DND-41 (cell line): ENCODE measurements around the gene KCNQ5.

ENCODE experiments used
- ATAC-seq: fragments of 200-7000 bp; cut with Tn5 transposase; 3 replicates; pipeline ENCODE4 v1.9.1; 2021; ENCODE audit warnings: low read depth; ENCODE audit not compliant: insufficient read depth
- DNase-seq: peaks from one replicate; pipeline ENCODE4 v3.0.0-alpha.2; 2020
- H2AFZ ChIP-seq: 2 replicates; pipeline ENCODE4 v1.6.0; 2012; ENCODE audit warnings: low read depth, low read length
- H3K27ac ChIP-seq: 2 replicates; pipeline ENCODE4 v1.5.1; 2012; ENCODE audit warnings: low read length, inconsistent platforms
- H3K27me3 ChIP-seq: fragments of 200-600 bp; sonication (generic); 2 replicates; pipeline ENCODE4 v1.6.0; 2012; ENCODE audit warnings: low read length, mild to moderate bottlenecking, inconsistent platforms; ENCODE audit not compliant: insufficient read depth, poor library complexity
- H3K36me3 ChIP-seq: 2 replicates; pipeline ENCODE4 v1.5.1; 2012; ENCODE audit warnings: low read length, inconsistent platforms; ENCODE audit not compliant: insufficient read depth
- H3K4me1 ChIP-seq: 2 replicates; pipeline ENCODE4 v1.5.1; 2012; ENCODE audit warnings: mild to moderate bottlenecking, low read length; ENCODE audit not compliant: insufficient read depth
- H3K4me2 ChIP-seq: 2 replicates; pipeline ENCODE4 v1.6.0; 2012; ENCODE audit warnings: mild to moderate bottlenecking, moderate library complexity, low read length, inconsistent platforms; ENCODE audit not compliant: insufficient read depth
- H3K4me3 ChIP-seq, 2 experiments: fragments of 200-600 bp in 1 of 2; shearing (Covaris generic) in 1 of 2; 2 replicates each; pipeline ENCODE4 v1.5.1; 2012 to 2016; ENCODE audit warnings: inconsistent platforms in 2 of 2, low read length in 2 of 2, mild to moderate bottlenecking in 2 of 2, low read depth in 1 of 2, moderate library complexity in 1 of 2
- H3K79me2 ChIP-seq: 2 replicates; pipeline ENCODE4 v1.6.0; 2012; ENCODE audit warnings: low read length, inconsistent platforms; ENCODE audit not compliant: insufficient read depth
- H3K9ac ChIP-seq: 2 replicates; pipeline ENCODE4 v1.6.0; 2012; ENCODE audit warnings: low read depth, mild to moderate bottlenecking, inconsistent platforms, low read length, moderate library complexity
- H3K9me3 ChIP-seq: 2 replicates; pipeline ENCODE4 v1.5.1; 2012; ENCODE audit warnings: low read length, moderate library complexity, mild to moderate bottlenecking, inconsistent platforms; ENCODE audit not compliant: insufficient read depth, severe bottlenecking
- H4K20me1 ChIP-seq: 2 replicates; pipeline ENCODE4 v1.6.0; 2012; ENCODE audit warnings: low read length; ENCODE audit not compliant: insufficient read depth
- CTCF ChIP-seq: IDR thresholded peaks from 2 replicates; pipeline ENCODE4 v1.5.1; 2012; ENCODE audit warnings: borderline replicate concordance, low read length, moderate library complexity, mild to moderate bottlenecking; ENCODE audit not compliant: poor library complexity, severe bottlenecking; ENCODE audit errors: extremely low read depth
- EZH2 ChIP-seq: IDR thresholded peaks from 3 replicates; pipeline ENCODE4 v1.6.1; 2012; ENCODE audit warnings: borderline replicate concordance, low read depth, mild to moderate bottlenecking, moderate library complexity, low read length, inconsistent platforms; ENCODE audit not compliant: severe bottlenecking

KCNQ5 gene

DNA sequence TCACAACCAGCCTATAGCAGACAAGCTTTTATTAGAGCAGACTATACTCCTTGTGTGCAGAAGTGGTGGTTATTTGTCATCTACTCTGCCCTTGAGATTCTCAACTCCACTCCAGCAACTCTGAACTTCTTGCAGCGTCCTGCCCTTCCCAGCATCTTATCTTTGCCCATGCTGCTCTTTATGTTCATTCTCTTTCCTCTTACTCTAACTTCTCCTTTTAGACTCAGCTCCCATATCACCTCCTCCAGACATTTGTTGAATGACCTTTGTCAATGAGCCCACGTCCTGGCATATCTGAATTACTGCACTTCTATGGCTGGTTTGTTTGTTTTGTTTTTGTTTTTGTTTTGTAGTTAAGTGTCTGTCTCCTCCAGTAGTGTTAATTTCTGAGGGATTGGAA is 81.2 kb downstream of the KCNQ5 start:
- Histone ChIP-seq H2AFZ (no peak overlapping the region), H4K20me1 (no peaks in the 10 kb centered on the region), H3K4me3 (no peak overlapping the region), H3K9ac (no peak overlapping the region), H3K27ac (no peak overlapping the region), H3K4me1 (no peaks in the 10 kb centered on the region), H3K4me2 (no peak overlapping the region), H3K79me2 (no peaks in the 10 kb centered on the region), H3K36me3 (no peaks in the 10 kb centered on the region), H3K9me3 (no peaks in the 10 kb centered on the region), H3K27me3 (no peaks in the 10 kb centered on the region)
- ATAC-seq (no peak), DNase-seq (no peak)
- TF ChIP-seq EZH2 (no peak), CTCF (no peak)

GRCh38 chr6:72704979-72705378 is 83.1 kb downstream of the KCNQ5 start:
- H3K79me2 ChIP-seq, result no peaks in the 10 kb centered on the region
- H3K9me3 ChIP-seq, result no peaks in the 10 kb centered on the region
- no peaks in the 10 kb centered on the region for H3K36me3 ChIP-seq
- H3K27ac ChIP-seq, result no peak overlapping the region
- no peaks in the 10 kb centered on the region for H3K27me3 ChIP-seq
- H3K4me1 ChIP-seq, result no peaks in the 10 kb centered on the region
- DNase-seq (no peak), ATAC-seq (no peak)
- no peak for TF ChIP-seq CTCF
- TF ChIP-seq EZH2, result no peak
- H2AFZ ChIP-seq, result no peak overlapping the region
- no peak overlapping the region for H3K4me3 ChIP-seq
- H3K4me2 ChIP-seq, result no peak overlapping the region
- H4K20me1 ChIP-seq, result no peaks in the 10 kb centered on the region
- no peak overlapping the region for H3K9ac ChIP-seq

GRCh38 chr6:72709431-72709830 is 87.6 kb downstream of the KCNQ5 start:
- no peak for ATAC-seq
- Histone ChIP-seq H3K36me3 (no peaks in the 10 kb centered on the region), H4K20me1 (no peaks in the 10 kb centered on the region), H3K9me3 (no peaks in the 10 kb centered on the region), H3K9ac (no peak overlapping the region), H3K27me3 (no peaks in the 10 kb centered on the region), H3K4me1 (no peaks in the 10 kb centered on the region), H3K27ac (no peak overlapping the region), H3K4me3 (no peak overlapping the region), H3K4me2 (no peak overlapping the region), H2AFZ (no peak overlapping the region), H3K79me2 (no peaks in the 10 kb centered on the region)
- no peak for TF ChIP-seq CTCF
- no peak for TF ChIP-seq EZH2
- no peak for DNase-seq

DNA sequence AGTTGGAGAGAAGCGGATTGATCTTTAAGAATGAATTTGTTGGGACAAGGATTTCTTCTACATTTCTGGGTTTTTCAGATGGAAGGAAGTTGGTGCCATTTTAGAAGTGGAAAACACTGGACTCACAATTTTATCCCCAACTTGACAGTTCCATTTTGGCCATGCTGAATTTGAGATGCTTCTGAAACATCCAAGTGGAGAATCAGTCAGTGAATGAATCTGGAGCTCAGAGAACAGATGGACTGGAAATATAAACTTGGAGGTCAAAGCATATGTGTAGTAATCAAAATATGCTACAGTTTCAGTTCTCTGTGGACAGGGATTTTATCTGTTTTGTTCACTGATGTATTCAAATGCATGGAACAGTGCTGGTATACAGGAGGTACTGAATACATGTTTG is 89.9 kb downstream of the KCNQ5 start:
- no peaks in the 10 kb centered on the region for H3K9me3 ChIP-seq
- no peaks in the 10 kb centered on the region for H3K79me2 ChIP-seq
- TF ChIP-seq CTCF (no peak), EZH2 (no peak)
- H3K27ac ChIP-seq, result no peak overlapping the region
- DNase-seq (no peak), ATAC-seq (no peak)
- no peaks in the 10 kb centered on the region for H3K27me3 ChIP-seq
- no peak overlapping the region for H3K4me3 ChIP-seq
- H3K4me2 ChIP-seq, result no peak overlapping the region
- no peak overlapping the region for H2AFZ ChIP-seq
- no peaks in the 10 kb centered on the region for H3K36me3 ChIP-seq
- H3K4me1 ChIP-seq, result no peaks in the 10 kb centered on the region
- no peaks in the 10 kb centered on the region for H4K20me1 ChIP-seq
- H3K9ac ChIP-seq, result no peak overlapping the region
